ENCODE results near the gene LRCH1. TPM values are rescaled to one million over a fixed set of nuclear protein-coding genes. Genes with fewer than 3 reads are reported as not detected.

Gene LRCH1
- total RNA-seq, 1 experiment from 2014 or later: 11.8 TPM

DNA sequence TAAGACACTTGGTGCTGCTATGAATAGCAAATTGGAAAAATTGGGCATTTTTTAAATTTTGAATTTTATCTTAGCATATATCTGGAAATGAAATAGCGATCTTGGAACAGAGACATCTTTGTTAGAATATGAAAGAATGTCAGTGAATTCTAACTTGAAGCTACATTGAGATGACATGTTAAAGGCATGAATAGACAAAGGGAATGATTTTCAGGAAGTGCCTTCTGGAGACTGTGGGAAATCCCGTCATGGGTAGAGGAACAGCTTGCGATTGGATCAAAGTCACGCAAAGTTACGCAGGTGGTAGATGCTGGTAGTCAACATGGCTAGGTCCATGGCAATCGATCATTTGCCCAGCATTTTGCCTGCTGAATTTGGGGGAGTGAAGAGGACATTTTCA lies 43.5 kb downstream of the LRCH1 start:
- peaks cover 6% of the 10 kb centered on the region for H3K9me3 Mint-ChIP-seq
- H3K27me3 Mint-ChIP-seq (ENCODE audit: low read depth): no peaks in the 10 kb centered on the region
- no peak for DNase-seq (ENCODE audit: low spot score)
- H3K27ac Mint-ChIP-seq: 0 out of 2 replicates have a peak overlapping the region, but pooled peaks have one; percentile 20
- ChIA-PET CTCF (interaction anchor here (1.0 kb wide), 1 partner anchor 45 kb away, joined by 4 read pairs; no protein-coding TSS in a partner anchor), POLR2A (no interaction called here)
- H3K4me3 Mint-ChIP-seq: no peak overlapping the region
- ATAC-seq: no peak
- peaks cover 42% of the 10 kb centered on the region for H3K4me1 Mint-ChIP-seq
- peaks cover 6% of the 10 kb centered on the region for H3K36me3 Mint-ChIP-seq
- TF ChIP-seq SOX15 (CRISPR knock-in tag; IDR thresholded peaks at IDR 0.05) (no peak), KAT7 (CRISPR knock-in tag; IDR thresholded peaks at IDR 0.05; ENCODE audit: borderline replicate concordance) (no peak), CDX4 (CRISPR knock-in tag; IDR thresholded peaks at IDR 0.05; ENCODE audit: borderline replicate concordance) (no peak), ZNF138 (CRISPR knock-in tag; conservative IDR thresholded peaks at IDR 0.05) (no peak), MYBL2 (CRISPR knock-in tag; IDR thresholded peaks at IDR 0.05) (no peak), JAZF1 (CRISPR knock-in tag; IDR thresholded peaks at IDR 0.05) (no peak), TEAD1 (CRISPR knock-in tag; IDR thresholded peaks at IDR 0.05) (no peak), ERG (CRISPR knock-in tag; IDR thresholded peaks at IDR 0.05) (no peak), PRDM15 (CRISPR knock-in tag; IDR thresholded peaks at IDR 0.05) (no peak), TCF7 (CRISPR knock-in tag; IDR thresholded peaks at IDR 0.05; ENCODE audit: low read depth) (no peak)
- TF ChIP-seq, protein P1, sequence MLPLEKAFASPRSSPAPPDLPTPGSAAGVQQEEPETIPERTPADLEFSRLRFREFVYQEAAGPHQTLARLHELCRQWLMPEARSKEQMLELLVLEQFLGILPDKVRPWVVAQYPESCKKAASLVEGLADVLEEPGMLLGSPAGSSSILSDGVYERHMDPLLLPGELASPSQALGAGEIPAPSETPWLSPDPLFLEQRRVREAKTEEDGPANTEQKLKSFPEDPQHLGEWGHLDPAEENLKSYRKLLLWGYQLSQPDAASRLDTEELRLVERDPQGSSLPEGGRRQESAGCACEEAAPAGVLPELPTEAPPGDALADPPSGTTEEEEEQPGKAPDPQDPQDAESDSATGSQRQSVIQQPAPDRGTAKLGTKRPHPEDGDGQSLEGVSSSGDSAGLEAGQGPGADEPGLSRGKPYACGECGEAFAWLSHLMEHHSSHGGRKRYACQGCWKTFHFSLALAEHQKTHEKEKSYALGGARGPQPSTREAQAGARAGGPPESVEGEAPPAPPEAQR (CRISPR knock-in tag; IDR thresholded peaks at IDR 0.05): no peak
- TF ChIP-seq, protein P2, sequence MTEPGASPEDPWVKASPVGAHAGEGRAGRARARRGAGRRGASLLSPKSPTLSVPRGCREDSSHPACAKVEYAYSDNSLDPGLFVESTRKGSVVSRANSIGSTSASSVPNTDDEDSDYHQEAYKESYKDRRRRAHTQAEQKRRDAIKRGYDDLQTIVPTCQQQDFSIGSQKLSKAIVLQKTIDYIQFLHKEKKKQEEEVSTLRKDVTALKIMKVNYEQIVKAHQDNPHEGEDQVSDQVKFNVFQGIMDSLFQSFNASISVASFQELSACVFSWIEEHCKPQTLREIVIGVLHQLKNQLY (CRISPR knock-in tag; IDR thresholded peaks at IDR 0.05): no peak
- TF ChIP-seq, protein P3, sequence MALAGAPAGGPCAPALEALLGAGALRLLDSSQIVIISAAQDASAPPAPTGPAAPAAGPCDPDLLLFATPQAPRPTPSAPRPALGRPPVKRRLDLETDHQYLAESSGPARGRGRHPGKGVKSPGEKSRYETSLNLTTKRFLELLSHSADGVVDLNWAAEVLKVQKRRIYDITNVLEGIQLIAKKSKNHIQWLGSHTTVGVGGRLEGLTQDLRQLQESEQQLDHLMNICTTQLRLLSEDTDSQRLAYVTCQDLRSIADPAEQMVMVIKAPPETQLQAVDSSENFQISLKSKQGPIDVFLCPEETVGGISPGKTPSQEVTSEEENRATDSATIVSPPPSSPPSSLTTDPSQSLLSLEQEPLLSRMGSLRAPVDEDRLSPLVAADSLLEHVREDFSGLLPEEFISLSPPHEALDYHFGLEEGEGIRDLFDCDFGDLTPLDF (CRISPR knock-in tag; IDR thresholded peaks at IDR 0.05): no peak
- TF ChIP-seq, protein P4, sequence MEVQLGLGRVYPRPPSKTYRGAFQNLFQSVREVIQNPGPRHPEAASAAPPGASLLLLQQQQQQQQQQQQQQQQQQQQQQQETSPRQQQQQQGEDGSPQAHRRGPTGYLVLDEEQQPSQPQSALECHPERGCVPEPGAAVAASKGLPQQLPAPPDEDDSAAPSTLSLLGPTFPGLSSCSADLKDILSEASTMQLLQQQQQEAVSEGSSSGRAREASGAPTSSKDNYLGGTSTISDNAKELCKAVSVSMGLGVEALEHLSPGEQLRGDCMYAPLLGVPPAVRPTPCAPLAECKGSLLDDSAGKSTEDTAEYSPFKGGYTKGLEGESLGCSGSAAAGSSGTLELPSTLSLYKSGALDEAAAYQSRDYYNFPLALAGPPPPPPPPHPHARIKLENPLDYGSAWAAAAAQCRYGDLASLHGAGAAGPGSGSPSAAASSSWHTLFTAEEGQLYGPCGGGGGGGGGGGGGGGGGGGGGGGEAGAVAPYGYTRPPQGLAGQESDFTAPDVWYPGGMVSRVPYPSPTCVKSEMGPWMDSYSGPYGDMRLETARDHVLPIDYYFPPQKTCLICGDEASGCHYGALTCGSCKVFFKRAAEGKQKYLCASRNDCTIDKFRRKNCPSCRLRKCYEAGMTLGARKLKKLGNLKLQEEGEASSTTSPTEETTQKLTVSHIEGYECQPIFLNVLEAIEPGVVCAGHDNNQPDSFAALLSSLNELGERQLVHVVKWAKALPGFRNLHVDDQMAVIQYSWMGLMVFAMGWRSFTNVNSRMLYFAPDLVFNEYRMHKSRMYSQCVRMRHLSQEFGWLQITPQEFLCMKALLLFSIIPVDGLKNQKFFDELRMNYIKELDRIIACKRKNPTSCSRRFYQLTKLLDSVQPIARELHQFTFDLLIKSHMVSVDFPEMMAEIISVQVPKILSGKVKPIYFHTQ (CRISPR knock-in tag; IDR thresholded peaks at IDR 0.05): no peak
